NCI-H1417 treated with DMSO at 0.1 percent for 48 hours (cell line): ENCODE measurements around the gene PSMB3.

ENCODE experiments used
- DNase-seq: peaks from one replicate; lab custom pipeline; 2025; lab: John Stamatoyannopoulos, UW

PSMB3 gene

DNA sequence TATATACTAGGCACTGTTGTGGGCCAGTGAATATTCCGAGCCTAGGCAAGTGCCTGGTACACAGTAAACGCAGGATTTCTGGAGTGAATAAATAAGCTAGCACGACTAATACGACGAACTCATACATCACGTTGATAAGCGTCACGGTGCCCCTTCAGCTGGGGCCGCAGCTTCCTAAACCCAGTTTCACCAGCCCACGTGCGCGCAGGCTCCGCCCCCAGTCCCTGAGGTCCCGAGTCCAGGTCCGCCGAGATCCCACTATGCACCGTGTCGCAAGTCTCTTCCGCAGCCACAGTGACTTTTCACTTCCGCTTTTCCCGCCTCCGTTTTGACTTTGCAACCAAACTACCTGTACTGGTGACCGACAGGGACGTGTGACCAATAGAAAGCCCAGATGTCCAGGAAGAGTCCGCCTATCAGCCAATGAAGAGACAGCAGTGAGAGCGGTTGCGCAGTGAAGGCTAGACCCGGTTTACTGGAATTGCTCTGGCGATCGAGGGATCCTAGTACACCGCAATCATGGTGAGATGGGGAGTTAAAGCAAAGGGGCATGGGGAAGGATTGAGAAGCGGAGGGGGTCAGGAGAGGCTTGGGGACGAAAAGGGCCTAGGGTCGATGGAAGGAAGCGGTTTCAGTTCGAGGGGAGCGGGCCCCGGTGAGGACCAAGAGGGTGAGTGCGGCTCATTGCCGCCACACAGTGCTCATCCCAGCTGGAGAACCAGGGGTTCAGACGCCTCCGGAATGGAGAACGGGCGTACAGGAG, at the start of gene PSMB3:
Gene PSMB3, plus strand, starts transcription at position 434 of the 763 bp plus-strand sequence. Its CDS starts 86 bp downstream, at position 520.
- DNase-seq, result peak; percentile 99

DNA sequence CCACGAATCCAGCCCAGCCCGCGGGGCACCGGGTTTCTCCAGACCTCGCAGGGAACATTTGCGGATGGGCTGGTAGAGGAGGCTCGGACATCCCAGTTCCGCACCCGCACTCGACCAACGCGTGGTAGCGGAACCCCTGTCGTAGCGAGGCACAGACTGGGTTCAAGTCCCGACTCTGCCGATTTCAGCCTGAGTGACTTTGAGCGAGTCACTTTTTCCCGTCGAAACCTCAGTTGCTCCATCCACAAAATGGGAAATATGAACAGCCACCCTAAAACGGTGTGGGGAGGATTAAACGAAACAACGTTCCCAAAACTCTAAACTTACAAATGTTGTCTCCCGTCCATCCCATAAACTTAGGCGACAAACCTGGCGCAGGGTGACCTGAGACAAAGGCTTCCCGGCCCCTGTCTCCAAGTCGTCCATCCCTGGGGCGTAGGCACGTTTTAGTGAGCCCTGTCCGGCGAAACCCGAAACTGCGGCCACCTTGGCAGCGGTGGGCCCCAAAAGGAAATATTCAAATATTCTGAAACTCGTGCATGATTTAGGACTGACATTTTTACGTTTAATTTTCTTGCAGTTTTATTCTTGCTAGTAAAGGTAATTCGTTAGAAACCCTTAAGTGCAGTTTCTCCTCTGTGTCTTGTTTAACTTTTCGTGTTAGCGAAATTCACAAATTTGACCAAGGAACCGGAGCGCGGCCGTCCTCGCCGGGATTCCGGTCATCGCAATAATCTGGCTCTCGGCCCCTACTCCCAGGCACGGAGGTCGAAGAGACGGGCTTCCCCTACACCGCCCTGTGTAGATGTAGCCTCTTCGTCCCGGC, 49.4 kb upstream of the PSMB3 start:
- DNase-seq, result no peak

DNA sequence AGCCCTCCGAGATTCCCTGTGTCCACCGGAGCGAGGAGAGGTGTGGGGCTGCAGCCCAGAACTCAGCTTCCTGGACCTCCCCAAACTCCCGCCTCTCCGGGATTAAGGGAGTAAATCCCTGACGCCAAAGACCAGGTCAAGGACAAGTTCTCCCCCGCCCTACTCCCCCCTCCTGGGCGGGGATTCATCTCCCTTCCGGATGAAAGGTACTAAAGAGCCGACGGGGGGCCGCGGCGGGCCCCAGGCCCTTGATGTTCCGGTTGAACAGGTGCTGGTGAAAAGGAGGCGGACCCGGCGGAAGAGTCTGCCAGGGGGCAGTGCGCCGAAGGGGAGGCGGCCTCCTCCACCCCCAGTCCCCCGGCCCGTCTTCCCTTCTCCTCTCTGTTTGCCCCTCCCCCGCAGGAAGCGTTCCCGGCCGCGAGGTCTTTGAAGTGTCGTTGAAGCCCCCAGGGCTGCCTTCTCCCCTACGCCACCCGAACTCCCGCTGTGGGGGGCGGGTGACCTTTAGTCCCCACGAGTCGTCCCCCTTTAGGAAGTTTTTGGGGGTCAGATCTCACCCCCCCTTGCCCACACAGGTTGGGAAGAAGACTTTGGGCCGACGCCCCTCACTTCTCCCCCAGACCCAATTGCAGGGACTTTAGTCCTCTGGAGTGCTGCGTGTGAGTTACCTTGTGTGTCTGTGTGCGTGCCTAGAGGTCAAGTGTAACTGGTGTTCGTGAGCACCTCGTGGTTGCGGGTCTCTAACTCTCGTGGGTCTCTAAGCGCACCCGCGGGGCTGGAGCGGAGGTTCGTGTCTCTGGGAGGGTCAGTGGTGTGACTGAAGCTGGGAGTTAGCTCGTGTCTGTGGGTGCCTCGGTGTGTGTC, 48.6 kb upstream of the PSMB3 start:
- peak; percentile 59 for DNase-seq

DNA sequence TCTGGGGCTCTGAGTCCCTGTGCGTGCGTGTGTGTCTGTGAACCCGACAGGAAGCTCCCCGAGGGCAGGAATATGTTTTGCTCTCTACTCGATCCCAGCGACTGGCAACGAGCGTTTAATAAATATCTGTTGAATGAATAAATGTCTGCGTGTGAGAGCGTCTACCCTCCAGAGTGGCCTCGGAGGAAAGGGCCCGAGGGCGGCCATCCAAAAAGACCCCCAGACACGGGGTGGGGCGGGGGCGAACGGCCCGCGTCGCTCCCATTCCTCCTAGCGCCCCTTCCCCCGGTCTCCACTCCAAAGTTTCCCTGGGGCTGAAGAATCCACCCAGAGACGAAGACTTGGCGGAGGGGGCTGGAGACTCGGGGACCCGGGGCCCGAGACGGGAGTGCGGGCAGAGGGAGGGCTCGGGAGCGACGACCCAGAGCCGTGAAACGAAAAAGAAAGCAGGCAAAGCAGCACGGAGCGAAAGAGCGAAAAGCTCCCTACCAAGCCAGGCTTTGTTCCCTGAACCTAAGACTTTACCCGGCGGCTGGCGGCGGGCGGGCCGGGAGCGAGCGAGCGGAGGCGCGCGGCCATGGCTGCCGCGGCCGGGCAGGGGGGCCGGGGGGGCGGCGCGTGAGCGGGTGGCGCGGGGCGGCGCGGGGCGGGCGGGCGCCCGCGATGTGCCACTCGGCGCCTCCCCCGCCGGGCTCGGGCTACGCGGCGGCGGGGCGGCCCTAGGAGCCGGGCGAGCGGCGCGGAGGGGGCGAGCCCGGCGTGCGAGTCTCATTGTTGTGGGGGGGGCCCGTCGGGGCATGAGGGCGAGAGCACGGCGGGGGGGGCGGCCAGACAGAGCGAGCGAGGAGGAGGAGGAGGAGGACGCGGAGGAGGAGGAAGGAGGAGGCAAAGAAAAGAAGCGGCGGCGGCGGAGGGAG, 47.7 kb upstream of the PSMB3 start, which contains the start of gene MLLT6:
Gene MLLT6, plus strand, starts transcription at position 668 of the 917 bp plus-strand sequence. CDS start 360 bp downstream, outside the sequence.
- DNase-seq, result no peak

DNA sequence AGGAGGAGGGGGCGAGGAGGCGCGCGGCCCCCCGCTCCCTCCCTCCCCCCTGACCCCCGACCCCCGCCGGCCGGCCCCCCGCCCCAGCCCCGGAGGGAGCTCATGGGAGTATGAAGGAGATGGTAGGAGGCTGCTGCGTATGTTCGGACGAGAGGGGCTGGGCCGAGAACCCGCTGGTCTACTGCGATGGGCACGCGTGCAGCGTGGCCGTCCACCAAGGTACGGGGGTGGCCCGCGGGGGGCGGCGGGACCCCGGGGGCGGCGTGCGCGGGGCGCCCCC, 47.1 kb upstream of the PSMB3 start:
- no peak for DNase-seq

DNA sequence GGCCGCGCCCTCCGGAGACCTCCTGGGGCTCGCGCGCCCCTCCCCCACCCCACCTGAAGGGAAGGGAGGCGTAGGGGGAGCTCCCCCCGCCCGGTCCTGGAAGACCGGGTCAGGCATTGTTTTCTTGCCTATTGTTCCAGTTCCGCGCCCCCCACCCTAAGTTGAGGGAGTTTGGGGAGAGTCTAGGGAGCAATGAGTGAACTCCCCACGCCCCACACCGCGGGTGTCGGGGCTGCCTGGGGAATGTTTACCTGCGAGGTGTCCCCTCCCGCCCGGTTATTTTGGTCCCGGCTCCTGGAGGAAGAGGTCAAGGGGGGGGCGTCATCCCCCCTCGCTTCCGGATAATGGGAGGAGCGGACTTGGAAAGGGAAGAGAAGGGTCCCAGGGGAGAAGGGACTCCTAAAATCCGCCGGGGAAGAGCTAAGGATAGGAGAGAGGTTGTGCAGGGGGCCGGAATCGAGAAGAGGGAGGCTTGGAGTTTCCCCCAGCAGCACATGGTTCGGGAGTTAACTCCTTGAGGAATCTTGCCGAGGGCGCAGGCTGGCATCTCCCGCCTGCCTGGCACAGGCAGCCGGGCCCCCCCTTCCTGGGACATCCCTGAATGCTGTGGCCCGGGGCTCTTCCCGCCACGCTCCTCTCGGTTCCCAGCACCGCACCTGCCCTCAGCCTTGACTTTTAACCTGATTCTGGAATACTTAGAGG, 46.6 kb upstream of the PSMB3 start:
- DNase-seq, result no peak

DNA sequence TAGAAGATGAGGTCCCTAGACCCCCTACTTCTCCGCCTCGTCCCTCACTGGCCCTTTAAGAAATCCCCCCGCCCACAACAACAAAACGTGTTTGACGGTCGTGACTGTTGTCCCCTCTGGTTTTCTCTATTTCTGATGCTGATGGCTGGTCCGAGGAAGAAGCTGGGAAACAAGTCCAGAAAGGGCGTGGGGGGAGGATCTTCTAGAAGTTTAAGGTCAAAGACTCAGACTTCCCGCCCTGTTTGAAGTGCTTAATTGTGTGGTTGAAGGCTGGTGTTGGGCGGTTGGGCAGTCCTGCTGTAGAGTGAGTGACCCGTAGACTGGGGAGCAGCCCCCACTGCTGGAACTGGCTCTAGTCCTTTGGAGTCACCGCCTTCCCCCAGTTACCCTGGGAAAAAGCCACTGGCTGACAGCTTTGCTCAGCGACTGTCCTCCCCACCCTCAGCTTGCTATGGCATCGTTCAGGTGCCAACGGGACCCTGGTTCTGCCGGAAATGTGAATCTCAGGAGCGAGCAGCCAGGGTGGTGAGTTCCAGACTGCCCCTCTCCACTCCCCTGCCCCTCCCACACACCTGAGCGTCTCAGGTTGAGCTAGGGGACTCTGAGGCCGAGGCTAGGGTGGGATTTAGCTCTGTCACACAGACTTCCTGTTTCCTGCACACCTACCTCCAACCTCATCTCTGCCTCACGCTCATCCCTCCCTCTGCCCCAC, 45.9 kb upstream of the PSMB3 start:
- DNase-seq, result no peak

DNA sequence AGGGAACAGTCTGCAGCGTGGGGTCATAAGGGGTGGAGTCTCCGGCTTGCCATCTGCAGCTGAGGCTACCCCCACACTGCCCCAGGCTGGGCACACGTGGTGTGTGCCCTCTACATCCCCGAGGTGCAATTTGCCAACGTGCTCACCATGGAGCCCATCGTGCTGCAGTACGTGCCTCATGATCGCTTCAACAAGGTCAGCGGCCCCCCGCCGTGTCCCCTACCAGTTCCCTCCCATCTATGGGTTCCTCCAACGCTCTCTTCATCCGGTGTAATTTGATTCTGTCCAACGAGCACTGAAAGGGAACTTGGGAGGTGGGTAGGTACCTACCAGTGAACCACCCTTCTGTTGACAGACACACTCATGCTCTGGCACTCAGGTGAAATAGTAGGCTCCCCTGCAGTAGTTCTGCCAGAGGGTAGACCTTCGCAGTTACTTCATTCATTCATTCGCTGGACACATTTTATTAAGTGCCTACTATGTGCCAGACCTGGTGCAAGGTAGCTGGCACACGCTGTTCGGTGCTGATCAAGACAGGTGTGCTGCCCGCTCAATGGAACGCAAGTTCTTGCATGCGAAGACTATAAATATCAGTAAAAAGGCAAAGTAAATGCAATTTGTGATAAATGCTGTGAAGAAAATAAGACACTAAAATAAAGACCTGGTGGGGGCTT, 44.7 kb upstream of the PSMB3 start:
- no peak for DNase-seq

DNA sequence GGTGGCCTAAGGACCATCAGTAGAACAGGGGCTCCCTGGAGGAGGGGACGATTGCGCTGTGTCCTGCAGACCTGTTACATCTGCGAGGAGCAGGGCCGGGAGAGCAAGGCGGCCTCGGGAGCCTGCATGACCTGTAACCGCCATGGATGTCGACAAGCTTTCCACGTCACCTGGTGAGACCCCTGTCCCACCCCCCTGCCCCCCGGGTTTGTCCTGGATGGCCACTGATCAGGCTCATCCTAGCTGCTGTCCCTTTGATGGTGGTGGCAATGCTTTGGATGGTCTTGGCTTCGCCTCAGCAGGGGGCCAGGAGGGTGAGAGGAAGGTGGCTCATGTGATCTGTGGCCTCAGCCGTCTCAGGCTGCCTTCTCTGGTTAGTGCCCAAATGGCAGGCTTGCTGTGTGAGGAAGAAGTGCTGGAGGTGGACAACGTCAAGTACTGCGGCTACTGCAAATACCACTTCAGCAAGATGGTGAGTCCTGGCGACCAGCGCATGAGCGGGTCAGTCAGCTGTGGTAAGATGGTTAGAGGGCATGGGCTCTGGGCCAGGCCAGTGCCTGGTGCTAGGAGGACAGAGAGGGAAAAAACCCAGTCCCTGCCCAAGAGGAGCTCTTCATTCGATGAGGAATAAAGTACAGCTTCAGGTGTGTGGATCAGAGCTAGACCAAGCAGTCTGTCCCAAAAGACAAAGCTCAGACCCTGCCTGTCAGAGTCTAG, 43.3 kb upstream of the PSMB3 start:
- DNase-seq, result no peak

DNA sequence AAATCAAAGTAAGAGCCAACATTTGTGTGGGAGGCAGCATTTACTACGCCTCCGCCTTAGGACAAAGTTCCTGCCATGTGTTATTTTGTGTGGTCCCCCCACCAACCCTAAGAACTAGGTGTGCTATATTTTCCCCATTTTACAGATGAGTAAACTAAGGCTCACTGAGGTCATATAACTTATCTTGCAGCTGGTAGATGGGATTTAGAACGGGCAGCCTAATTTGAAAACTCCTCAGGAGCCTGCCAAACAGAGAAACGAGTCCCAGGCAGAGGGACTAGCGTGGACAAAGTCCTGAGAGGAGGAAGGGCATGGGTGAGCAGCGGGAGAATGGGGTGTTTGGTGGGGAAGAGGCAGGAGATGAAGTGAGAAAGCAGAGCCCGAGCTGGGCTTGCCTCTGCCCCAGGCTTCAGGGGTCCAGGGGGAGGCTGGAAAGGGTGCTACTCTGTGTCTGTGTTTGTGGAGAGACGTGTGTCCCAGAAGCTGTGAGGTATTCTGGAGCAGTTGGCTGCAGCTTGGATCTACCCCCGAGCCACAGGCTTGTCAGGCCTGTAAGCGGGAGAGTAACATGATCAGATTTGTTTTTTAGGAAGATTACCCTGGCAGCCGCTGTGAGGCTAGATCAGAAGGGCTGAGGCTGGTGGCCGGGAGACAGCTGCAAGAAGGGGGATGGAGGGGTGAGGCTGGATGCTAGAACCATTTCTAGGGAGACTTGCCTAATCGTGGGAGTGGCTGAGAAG, 42.5 kb upstream of the PSMB3 start:
- no peak for DNase-seq

DNA sequence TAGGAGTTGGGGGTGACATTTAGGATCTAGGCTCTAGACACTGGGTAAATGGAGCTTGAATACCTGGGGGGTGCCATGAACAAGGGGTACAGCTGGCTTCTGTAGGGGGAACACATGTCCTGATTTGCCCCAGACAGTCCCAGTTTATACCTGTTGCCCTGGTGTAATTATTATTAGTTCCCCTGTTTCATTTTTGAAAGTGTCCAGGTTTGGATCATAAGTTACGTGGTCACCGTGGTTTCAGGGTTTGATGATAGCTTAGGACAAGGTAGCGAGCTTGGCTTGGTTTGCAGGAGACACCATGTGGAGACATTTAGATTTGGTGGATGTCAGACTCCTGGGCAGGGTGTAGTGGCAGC, 42.0 kb upstream of the PSMB3 start:
- DNase-seq, result no peak

DNA sequence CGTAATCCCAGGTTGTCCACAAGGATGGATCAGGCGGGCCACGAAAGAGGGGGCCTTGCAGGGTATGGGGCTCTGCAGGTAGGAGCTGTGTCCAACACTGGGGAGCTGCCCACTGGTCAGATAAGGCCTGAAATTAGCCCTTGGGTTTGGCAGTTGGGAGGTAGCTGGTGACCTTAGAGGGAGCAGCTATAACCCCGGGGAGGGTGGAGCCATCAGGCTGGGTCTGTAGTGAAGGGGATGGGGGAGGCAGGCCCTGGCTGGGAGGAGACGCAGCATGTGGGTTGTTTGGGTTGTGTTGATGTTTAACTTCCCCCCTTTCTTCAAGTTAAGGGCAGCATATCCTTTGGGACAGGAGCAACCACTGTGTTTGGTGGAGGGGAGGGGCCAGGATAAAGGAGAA, 41.6 kb upstream of the PSMB3 start:
- DNase-seq, result no peak

DNA sequence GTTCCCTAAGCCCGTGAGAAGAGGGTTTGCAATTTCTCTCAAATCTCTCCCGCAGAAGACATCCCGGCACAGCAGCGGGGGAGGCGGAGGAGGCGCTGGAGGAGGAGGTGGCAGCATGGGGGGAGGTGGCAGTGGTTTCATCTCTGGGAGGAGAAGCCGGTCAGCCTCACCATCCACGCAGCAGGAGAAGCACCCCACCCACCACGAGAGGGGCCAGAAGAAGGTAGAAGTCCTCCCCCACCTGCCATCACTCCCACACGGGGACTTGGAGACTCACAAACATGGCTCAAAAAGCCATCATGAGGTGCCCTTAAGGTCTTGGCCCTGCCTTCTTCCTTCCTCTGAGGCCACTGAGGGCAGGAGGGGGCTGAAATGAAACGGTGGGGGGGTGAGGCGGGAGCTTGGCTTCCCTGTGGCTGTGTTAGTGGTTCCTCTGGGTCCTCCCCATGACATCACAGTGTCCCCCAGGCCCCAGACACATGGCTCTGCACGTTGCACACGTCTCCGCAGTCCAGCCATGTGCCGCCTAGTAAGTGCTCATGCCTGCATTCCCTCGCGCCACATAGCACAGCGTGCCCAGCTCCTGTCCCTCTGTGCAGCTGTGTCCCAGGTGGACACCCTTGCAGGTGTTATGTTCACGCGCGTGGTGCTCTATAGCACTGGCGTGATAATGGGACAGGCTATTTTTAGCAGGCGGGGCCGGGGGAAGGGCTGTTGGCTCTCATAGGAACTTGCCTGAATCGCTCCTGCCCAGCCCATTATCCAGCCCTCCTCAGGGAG, 40.6 kb upstream of the PSMB3 start:
- DNase-seq, result no peak

DNA sequence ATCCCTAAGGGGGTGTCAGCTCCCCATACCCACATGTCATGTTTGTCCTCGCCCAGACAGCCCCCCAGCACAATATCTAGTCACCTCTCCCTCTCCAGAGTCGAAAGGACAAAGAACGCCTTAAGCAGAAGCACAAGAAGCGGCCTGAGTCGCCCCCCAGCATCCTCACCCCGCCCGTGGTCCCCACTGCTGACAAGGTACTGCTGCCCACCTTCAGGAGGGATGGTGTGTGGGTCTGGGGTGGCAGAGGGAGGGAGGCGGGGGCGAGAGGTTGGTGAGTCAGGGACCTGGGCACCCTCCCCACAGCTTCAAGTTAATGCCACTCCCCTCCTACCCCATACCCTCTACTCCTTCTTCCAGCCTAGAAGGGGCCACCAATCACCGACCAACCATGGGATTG, 39.9 kb upstream of the PSMB3 start:
- no peak for DNase-seq

DNA sequence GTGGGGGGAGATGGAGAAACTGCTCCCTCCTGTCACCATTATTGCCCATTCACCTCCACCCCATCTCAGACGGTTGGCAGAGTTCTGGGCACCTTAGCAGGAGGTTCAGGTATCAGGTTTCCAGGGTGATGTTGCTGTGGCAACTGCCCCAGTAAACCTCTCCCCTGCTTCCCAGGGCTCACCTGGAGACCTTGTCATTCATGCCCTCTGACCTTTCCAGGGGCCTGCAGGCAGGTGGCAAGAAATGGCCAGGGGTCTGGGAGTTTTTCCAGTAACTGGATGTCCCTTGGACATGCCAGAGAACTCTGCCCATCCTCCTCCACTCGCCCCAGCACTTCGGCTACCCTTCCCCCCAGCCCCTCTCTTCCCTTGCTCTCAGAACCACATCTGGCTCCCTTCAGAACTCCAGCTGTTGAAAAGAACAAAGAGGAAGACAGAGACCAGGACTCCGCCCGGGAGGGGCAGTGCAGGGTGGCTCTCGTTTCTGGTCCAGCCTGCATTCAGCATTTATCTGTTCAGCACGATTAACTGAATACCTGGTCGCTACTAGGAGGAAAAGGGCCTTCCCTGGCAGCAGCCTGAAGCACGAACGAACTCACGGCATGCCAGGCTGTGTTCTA, 39.0 kb upstream of the PSMB3 start:
- no peak for DNase-seq

DNA sequence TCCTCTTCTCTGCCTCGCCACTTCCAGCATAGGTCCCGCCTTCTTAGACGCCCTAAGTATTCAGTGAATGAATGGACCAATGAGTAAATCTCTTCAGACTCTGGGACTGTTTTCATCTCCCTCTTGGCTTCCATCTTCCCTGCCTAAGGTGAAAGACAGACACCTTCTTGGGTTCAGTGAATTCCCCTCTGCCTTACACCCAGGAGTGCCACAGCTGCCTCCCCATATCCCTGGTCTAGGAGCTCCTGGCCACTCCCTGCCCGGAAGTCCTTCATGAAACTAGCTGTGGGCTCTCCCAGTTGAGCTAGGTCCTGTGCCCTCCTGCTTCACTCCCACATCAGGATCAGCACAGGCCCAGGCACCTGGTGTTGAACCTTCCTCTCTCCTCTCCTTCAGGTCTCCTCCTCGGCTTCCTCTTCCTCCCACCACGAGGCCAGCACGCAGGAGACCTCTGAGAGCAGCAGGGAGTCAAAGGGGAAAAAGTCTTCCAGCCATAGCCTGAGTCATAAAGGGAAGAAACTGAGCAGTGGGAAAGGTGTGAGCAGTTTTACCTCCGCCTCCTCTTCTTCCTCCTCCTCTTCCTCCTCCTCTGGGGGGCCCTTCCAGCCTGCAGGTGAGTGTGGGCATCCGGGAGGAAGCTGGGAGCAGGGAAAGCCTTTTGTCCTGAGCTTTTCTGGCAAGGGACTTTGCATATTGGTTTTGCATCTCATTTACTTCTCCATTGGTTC, 37.2 kb upstream of the PSMB3 start:
- no peak for DNase-seq
